ENCODE results near the gene TEC.
"Not testable (repeated sequence)": the region's sequence is repeated elsewhere in the genome, so short reads cannot be mapped to it uniquely, and the experiment has no call there.

The TEC gene

GRCh38 chr4:48194971-48195370 is 74.7 kb downstream of the TEC start:
- no peak for DNase-seq

GRCh38 chr4:48193921-48194468 is 75.6 kb downstream of the TEC start:
- no peak for DNase-seq

- DNase-seq, result no peak
These were observed 76.4 kb downstream of the TEC start for GRCh38 chr4:48193096-48193836.

GRCh38 chr4:48191758-48192157 is 77.9 kb downstream of the TEC start:
- DNase-seq, result no peak

GRCh38 chr4:48190839-48191238 is 78.8 kb downstream of the TEC start:
- no peak for DNase-seq

- DNase-seq, result no peak
These were observed 79.9 kb downstream of the TEC start for GRCh38 chr4:48189731-48190130.

GRCh38 chr4:48188390-48188789 is 81.2 kb downstream of the TEC start:
- no peak for DNase-seq

- no peak for DNase-seq
These were observed 81.8 kb downstream of the TEC start for GRCh38 chr4:48187813-48188212.

GRCh38 chr4:48187066-48187465 is 82.6 kb downstream of the TEC start:
- not testable (repeated sequence) for DNase-seq

- not testable (repeated sequence) for DNase-seq
These were observed 83.2 kb downstream of the TEC start for GRCh38 chr4:48186394-48186793.

- DNase-seq, result no peak
These were observed 84.8 kb downstream of the TEC start for GRCh38 chr4:48184882-48185281.

- DNase-seq, result no peak
These were observed 89.4 kb downstream of the TEC start for GRCh38 chr4:48180234-48180633.

GRCh38 chr4:48178931-48179330 is 90.7 kb downstream of the TEC start:
- DNase-seq, result no peak

GRCh38 chr4:48175806-48176205 is 93.8 kb downstream of the TEC start:
- DNase-seq, result no peak

- no peak for DNase-seq
These were observed 94.3 kb downstream of the TEC start for GRCh38 chr4:48175328-48175727.

- no peak for DNase-seq
These were observed 96.3 kb downstream of the TEC start for GRCh38 chr4:48173056-48173991.

- DNase-seq, result no peak
These were observed 97.0 kb downstream of the TEC start for GRCh38 chr4:48172651-48173050.

- DNase-seq, result no peak
These were observed 100.0 kb downstream of the TEC start for GRCh38 chr4:48169636-48170035.

GRCh38 chr4:48167538-48168263 is 101.9 kb downstream of the TEC start:
- no peak for DNase-seq

- DNase-seq, result not testable (repeated sequence)
These were observed 105.1 kb downstream of the TEC start for GRCh38 chr4:48164561-48164960.

- no peak for DNase-seq
These were observed 105.9 kb downstream of the TEC start for GRCh38 chr4:48163746-48164145.

GRCh38 chr4:48162162-48162561 is 107.5 kb downstream of the TEC start:
- no peak for DNase-seq

GRCh38 chr4:48157271-48157670 is 112.4 kb downstream of the TEC start:
- no peak for DNase-seq

Data from central memory CD4-positive, alpha-beta T cell (primary cell).